WTC11 (cell line): ENCODE measurements around the gene DNAH1. TPM values are rescaled to one million over a fixed set of nuclear protein-coding genes. Genes with fewer than 3 reads are reported as not detected.

Experiments used
- ATAC-seq: fragments of 200-7000 bp; cut with Tn5 transposase; 2 replicates; pipeline ENCODE4 v1.10.0; 2021; ENCODE audit warnings: mild to moderate bottlenecking, moderate library complexity
- CTCF ChIA-PET: fragments of 300-600 bp; sonication (Branson Sonifier 250); formaldehyde crosslinking; loops from one replicate; lab custom pipeline; 2021; ENCODE audit warnings: antibody characterized with exemption; lab: Charles Lee
- POLR2A ChIA-PET: fragments of 350-600 bp; sonication (Branson Sonifier 250); formaldehyde crosslinking; loops from one replicate; lab custom pipeline; 2021; ENCODE audit warnings: antibody characterized with exemption; lab: Charles Lee
- DNase-seq: peaks from one replicate; pipeline ENCODE4 v3.0.0; 2021; ENCODE audit warnings: low spot score
- H3K27ac Mint-ChIP-seq: 2 replicates; pipeline ENCODE4 v1.8.0; 2021; ENCODE audit warnings: mixed read lengths
- H3K27me3 Mint-ChIP-seq: 2 replicates; pipeline ENCODE4 v1.8.0; 2021; ENCODE audit warnings: low read depth, mild to moderate bottlenecking, moderate library complexity, mixed read lengths
- H3K36me3 Mint-ChIP-seq: 2 replicates; pipeline ENCODE4 v1.8.0; 2021; ENCODE audit warnings: mixed read lengths
- H3K4me1 Mint-ChIP-seq: 2 replicates; pipeline ENCODE4 v1.8.0; 2022; ENCODE audit warnings: mixed read lengths
- H3K4me3 Mint-ChIP-seq: 2 replicates; pipeline ENCODE4 v1.8.0; 2021; ENCODE audit warnings: mild to moderate bottlenecking, moderate library complexity, mixed read lengths
- H3K9me3 Mint-ChIP-seq: 2 replicates; pipeline ENCODE4 v1.8.0; 2021; ENCODE audit warnings: mixed read lengths
- AFF4 ChIP-seq: sonication (generic); formaldehyde crosslinking; IDR thresholded peaks from 2 replicates; pipeline ENCODE4 v1.8.1; 2023; ENCODE audit warnings: mild to moderate bottlenecking, missing genetic modification reagents, borderline replicate concordance
- AR ChIP-seq: fragments of 250-450 bp; sonication (Bioruptor Pico); IDR thresholded peaks from 2 replicates; pipeline ENCODE4 v1.9.0; 2021; ENCODE audit warnings: mild to moderate bottlenecking
- ERG ChIP-seq: fragments of 250-450 bp; sonication (Bioruptor Pico); IDR thresholded peaks from 2 replicates; pipeline ENCODE4 v1.8.0; 2021; ENCODE audit warnings: mild to moderate bottlenecking
- KAT7 ChIP-seq: sonication (generic); formaldehyde crosslinking; IDR thresholded peaks from 2 replicates; pipeline ENCODE4 v1.8.1; 2023; ENCODE audit warnings: missing genetic modification reagents, mild to moderate bottlenecking, borderline replicate concordance
- PRRX2 ChIP-seq: fragments of 250-450 bp; sonication (Bioruptor Pico); IDR thresholded peaks from 2 replicates; pipeline ENCODE4 v1.8.0; 2021; ENCODE audit warnings: mild to moderate bottlenecking
- SMAD3 ChIP-seq: sonication (generic); formaldehyde crosslinking; IDR thresholded peaks from 2 replicates; pipeline ENCODE4 v1.8.0; 2022; ENCODE audit warnings: missing genetic modification reagents, mild to moderate bottlenecking, borderline replicate concordance
- ZNF281 ChIP-seq: sonication (generic); formaldehyde crosslinking; IDR thresholded peaks from 2 replicates; pipeline ENCODE4 v1.8.0; 2023; ENCODE audit warnings: mild to moderate bottlenecking, missing genetic modification reagents
- ZNF532 ChIP-seq: fragments of 250-450 bp; sonication (Bioruptor Pico); IDR thresholded peaks from 2 replicates; pipeline ENCODE4 v1.9.0; 2021; ENCODE audit warnings: mild to moderate bottlenecking, borderline replicate concordance
- ZNF671 ChIP-seq: fragments of 250-450 bp; sonication (Bioruptor Pico); IDR thresholded peaks from 2 replicates; pipeline ENCODE4 v1.8.0; 2021; ENCODE audit warnings: mild to moderate bottlenecking
- total RNA-seq: library from RNA; stranded (reverse); gene quantifications from 3 replicates; pipeline ENCODE4 v1.2.3, GENCODE V29; 2021
- TF ChIP-seq, protein P1 (sequence below): sonication (generic); formaldehyde crosslinking; conservative IDR thresholded peaks from 2 replicates; pipeline ENCODE4 v1.8.1; 2023; ENCODE audit warnings: mild to moderate bottlenecking, low read depth, missing genetic modification reagents, moderate library complexity
- TF ChIP-seq, protein P2 (sequence below): sonication (generic); formaldehyde crosslinking; conservative IDR thresholded peaks from 2 replicates; pipeline ENCODE4 v1.8.1; 2022; ENCODE audit warnings: mild to moderate bottlenecking, missing genetic modification reagents

The DNAH1 gene
- total RNA-seq, 1 experiment from 2014 or later: 1.5 TPM

- DNase-seq: no peak
- no peak for ATAC-seq
- Mint-ChIP-seq H3K4me1 (no peaks in the 10 kb centered on the region), H3K27me3 (peaks cover 5% of the 10 kb centered on the region; the same call in 1 of the 2 replicates), H3K36me3 (peaks cover 17% of the 10 kb centered on the region), H3K9me3 (no peaks in the 10 kb centered on the region), H3K4me3 (no peak overlapping the region), H3K27ac (no peak overlapping the region)
- CTCF ChIA-PET: interaction anchor here (0.6 to 4.7 kb wide), 5 partner anchors 11 to 178 kb away, joined by 3 to 40 read pairs (median 8); partner anchors contain the start of gene PPM1M
- TF ChIP-seq ZNF671 (CRISPR knock-in tag) (no peak), PRRX2 (no peak), ZNF532 (no peak), AR (CRISPR knock-in tag) (no peak), SMAD3 (no peak), ERG (no peak), AFF4 (no peak), ZNF281 (CRISPR knock-in tag) (no peak), KAT7 (CRISPR knock-in tag) (no peak)
- TF ChIP-seq, protein P1, sequence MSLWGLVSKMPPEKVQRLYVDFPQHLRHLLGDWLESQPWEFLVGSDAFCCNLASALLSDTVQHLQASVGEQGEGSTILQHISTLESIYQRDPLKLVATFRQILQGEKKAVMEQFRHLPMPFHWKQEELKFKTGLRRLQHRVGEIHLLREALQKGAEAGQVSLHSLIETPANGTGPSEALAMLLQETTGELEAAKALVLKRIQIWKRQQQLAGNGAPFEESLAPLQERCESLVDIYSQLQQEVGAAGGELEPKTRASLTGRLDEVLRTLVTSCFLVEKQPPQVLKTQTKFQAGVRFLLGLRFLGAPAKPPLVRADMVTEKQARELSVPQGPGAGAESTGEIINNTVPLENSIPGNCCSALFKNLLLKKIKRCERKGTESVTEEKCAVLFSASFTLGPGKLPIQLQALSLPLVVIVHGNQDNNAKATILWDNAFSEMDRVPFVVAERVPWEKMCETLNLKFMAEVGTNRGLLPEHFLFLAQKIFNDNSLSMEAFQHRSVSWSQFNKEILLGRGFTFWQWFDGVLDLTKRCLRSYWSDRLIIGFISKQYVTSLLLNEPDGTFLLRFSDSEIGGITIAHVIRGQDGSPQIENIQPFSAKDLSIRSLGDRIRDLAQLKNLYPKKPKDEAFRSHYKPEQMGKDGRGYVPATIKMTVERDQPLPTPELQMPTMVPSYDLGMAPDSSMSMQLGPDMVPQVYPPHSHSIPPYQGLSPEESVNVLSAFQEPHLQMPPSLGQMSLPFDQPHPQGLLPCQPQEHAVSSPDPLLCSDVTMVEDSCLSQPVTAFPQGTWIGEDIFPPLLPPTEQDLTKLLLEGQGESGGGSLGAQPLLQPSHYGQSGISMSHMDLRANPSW (CRISPR knock-in tag): no peak
- TF ChIP-seq, protein P2, sequence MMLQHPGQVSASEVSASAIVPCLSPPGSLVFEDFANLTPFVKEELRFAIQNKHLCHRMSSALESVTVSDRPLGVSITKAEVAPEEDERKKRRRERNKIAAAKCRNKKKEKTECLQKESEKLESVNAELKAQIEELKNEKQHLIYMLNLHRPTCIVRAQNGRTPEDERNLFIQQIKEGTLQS (CRISPR knock-in tag): no peak
- POLR2A ChIA-PET: interaction anchor here (1.2 kb wide), 1 partner anchor 10 kb away, joined by 4 read pairs; no protein-coding TSS in a partner anchor
Observed at GRCh38 chr3:52398670-52399081, 82.6 kb downstream of the DNAH1 start.
